WTC11 (cell line): ENCODE data around the gene OS9.

ENCODE experiments used
- ATF3 ChIP-seq: sonication (generic); formaldehyde crosslinking; conservative IDR thresholded peaks from 2 replicates; pipeline ENCODE4 v1.8.1; 2022; ENCODE audit warnings: mild to moderate bottlenecking, missing genetic modification reagents
- CBFB ChIP-seq: sonication (generic); formaldehyde crosslinking; IDR thresholded peaks from 2 replicates; pipeline ENCODE4 v1.8.1; 2022; ENCODE audit warnings: mild to moderate bottlenecking, low read depth, missing genetic modification reagents
- CTCF ChIP-seq: fragments of 200-600 bp; IDR thresholded peaks from 2 replicates; pipeline ENCODE4 v1.8.0; 2022; ENCODE audit warnings: antibody characterized with exemption
- E2F4 ChIP-seq: sonication (generic); formaldehyde crosslinking; IDR thresholded peaks from 2 replicates; pipeline ENCODE4 v1.8.1; 2022; ENCODE audit warnings: low read depth, mild to moderate bottlenecking, moderate library complexity, missing genetic modification reagents, borderline replicate concordance
- ELF4 ChIP-seq: sonication (generic); formaldehyde crosslinking; IDR thresholded peaks from 2 replicates; pipeline ENCODE4 v1.8.1; 2022; ENCODE audit warnings: low read depth, mild to moderate bottlenecking, moderate library complexity, missing genetic modification reagents
- GRHL2 ChIP-seq: fragments of 250-450 bp; sonication (Bioruptor Pico); IDR thresholded peaks from 2 replicates; pipeline ENCODE4 v1.8.0; 2022; ENCODE audit warnings: mild to moderate bottlenecking, moderate library complexity; ENCODE audit not compliant: insufficient replicate concordance, severe bottlenecking
- HMGA2 ChIP-seq: fragments of 250-450 bp; sonication (Bioruptor Pico); IDR thresholded peaks from 2 replicates; pipeline ENCODE4 v1.4.0; 2021; ENCODE audit warnings: mild to moderate bottlenecking, moderate library complexity
- JUN ChIP-seq: sonication (generic); formaldehyde crosslinking; IDR thresholded peaks from 2 replicates; pipeline ENCODE4 v1.8.0; 2023; ENCODE audit warnings: mild to moderate bottlenecking, missing genetic modification reagents
- MAX ChIP-seq: sonication (generic); formaldehyde crosslinking; IDR thresholded peaks from 2 replicates; pipeline ENCODE4 v1.8.0; 2022; ENCODE audit warnings: mild to moderate bottlenecking, missing genetic modification reagents
- NFYB ChIP-seq: sonication (generic); formaldehyde crosslinking; conservative IDR thresholded peaks from 2 replicates; pipeline ENCODE4 v1.8.0; 2022; ENCODE audit warnings: low read depth, missing genetic modification reagents
- NR3C1 ChIP-seq: sonication (generic); formaldehyde crosslinking; conservative IDR thresholded peaks from 2 replicates; pipeline ENCODE4 v1.8.1; 2023; ENCODE audit warnings: low read depth, mild to moderate bottlenecking, missing genetic modification reagents
- STAT6 ChIP-seq: sonication (generic); formaldehyde crosslinking; conservative IDR thresholded peaks from 2 replicates; pipeline ENCODE4 v1.8.1; 2023; ENCODE audit warnings: mild to moderate bottlenecking, low read depth, missing genetic modification reagents, moderate library complexity
- USF2 ChIP-seq: sonication (generic); formaldehyde crosslinking; IDR thresholded peaks from 2 replicates; pipeline ENCODE4 v1.8.1; 2023; ENCODE audit warnings: mild to moderate bottlenecking, missing genetic modification reagents, moderate library complexity
- ZNF396 ChIP-seq: fragments of 250-450 bp; sonication (Bioruptor Pico); IDR thresholded peaks from 2 replicates; pipeline ENCODE4 v1.8.0; 2021; ENCODE audit warnings: mild to moderate bottlenecking, moderate library complexity, borderline replicate concordance

- TF ChIP-seq CTCF, result no peak
- TF ChIP-seq MAX (CRISPR knock-in tag), result no peak
- no peak for TF ChIP-seq JUN (CRISPR knock-in tag)
- TF ChIP-seq NR3C1 (CRISPR knock-in tag), result no peak
- TF ChIP-seq ATF3 (CRISPR knock-in tag), result no peak
- TF ChIP-seq CBFB, result no peak
- TF ChIP-seq USF2 (CRISPR knock-in tag), result no peak
- TF ChIP-seq STAT6 (CRISPR knock-in tag), result no peak
- TF ChIP-seq HMGA2 (CRISPR knock-in tag), result no peak
- no peak for TF ChIP-seq NFYB (CRISPR knock-in tag)
- no peak for TF ChIP-seq GRHL2
- TF ChIP-seq ZNF396 (CRISPR knock-in tag), result no peak
- TF ChIP-seq ELF4 (CRISPR knock-in tag), result no peak
- TF ChIP-seq E2F4, result no peak
Observed at GRCh38 chr12:57752668-57753000, 58.7 kb downstream of the OS9 start.
